IPS-20b (cell line): ENCODE results near the gene ANKRD2.
"Not testable (repeated sequence)": the region's sequence is repeated elsewhere in the genome, so short reads cannot be mapped to it uniquely, and the experiment has no call there.

Experiments
- H3K27ac ChIP-seq: one replicate; pipeline ENCODE4 v1.5.1; 2013; ENCODE audit warnings: low read length
- H3K27me3 ChIP-seq: 2 replicates; pipeline ENCODE4 v1.6.1; 2013; ENCODE audit warnings: mild to moderate bottlenecking, low read length, inconsistent platforms; ENCODE audit not compliant: insufficient read depth
- H3K36me3 ChIP-seq: 2 replicates; pipeline ENCODE4 v1.6.1; 2013; ENCODE audit warnings: low read depth, mild to moderate bottlenecking, inconsistent platforms, low read length, moderate library complexity; ENCODE audit not compliant: insufficient read depth
- H3K4me1 ChIP-seq: 2 replicates; pipeline ENCODE4 v1.6.1; 2013; ENCODE audit warnings: mild to moderate bottlenecking, control low read depth, inconsistent platforms, low read length, moderate library complexity; ENCODE audit not compliant: insufficient read depth
- H3K4me3 ChIP-seq: 2 replicates; pipeline ENCODE4 v1.5.1; 2013; ENCODE audit warnings: mild to moderate bottlenecking, low read length, inconsistent platforms
- H3K9ac ChIP-seq: 2 replicates; pipeline ENCODE4 v1.6.1; 2013; ENCODE audit warnings: low read depth, mild to moderate bottlenecking, inconsistent platforms, low read length, moderate library complexity
- H3K9me3 ChIP-seq: 2 replicates; pipeline ENCODE4 v1.6.1; 2013; ENCODE audit warnings: mild to moderate bottlenecking, low read depth, low read length, inconsistent platforms; ENCODE audit not compliant: insufficient read depth

Gene ANKRD2

DNA sequence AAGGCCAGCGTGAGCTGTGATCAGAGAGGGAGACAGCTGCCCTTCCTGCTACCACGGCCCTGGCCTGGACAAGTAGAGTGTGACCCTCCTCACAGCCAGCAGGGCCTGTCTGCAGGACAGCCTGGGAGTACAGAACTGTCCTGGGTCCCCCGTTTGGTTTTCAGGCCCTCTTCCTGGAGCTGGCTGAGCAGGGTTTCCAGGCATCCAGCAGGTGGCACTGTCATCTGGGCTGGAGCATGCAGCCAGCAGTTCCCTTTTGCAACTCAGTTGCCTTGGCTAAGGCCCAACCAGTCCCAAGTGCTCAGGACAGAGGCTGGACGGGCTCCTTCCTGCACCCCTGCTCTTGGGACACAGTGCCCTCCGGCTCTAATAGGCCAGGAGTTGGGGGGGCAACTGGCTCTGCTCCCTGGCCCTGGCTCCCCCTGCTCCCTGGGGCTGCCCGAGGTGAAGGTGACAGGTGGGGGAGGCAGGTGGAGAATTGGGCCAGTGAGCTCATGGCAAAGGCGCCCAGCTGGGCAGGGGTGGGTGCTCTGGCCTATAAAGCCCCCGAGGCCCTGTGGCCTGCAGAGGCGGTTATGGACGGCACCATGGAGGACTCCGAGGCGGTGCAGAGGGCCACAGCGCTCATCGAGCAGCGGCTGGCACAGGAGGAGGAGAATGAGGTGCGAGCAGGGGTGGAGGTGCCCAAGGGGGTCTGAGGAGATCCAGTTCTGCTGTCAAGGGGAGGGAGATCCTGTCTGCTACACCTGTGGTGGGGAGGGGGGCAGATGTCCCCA is at the start of gene ANKRD2:
ANKRD2 (plus strand) TSS at position 566 of the 776 bp plus-strand sequence; CDS start at position 576, 10 bp downstream.
- Histone ChIP-seq H3K9ac (no peak within 1 kb of the TSS), H3K27ac (no peak within 1 kb of the TSS), H3K27me3 (no peaks in the 10 kb centered on the region), H3K36me3 (peaks cover 4% of the 10 kb centered on the region; the same call in 1 of the 2 replicates), H3K4me1 (peaks cover 5% of the 10 kb centered on the region; the same call in 1 of the 2 replicates), H3K9me3 (no peaks in the 10 kb centered on the region), H3K4me3 (no peak within 1 kb of the TSS)

DNA sequence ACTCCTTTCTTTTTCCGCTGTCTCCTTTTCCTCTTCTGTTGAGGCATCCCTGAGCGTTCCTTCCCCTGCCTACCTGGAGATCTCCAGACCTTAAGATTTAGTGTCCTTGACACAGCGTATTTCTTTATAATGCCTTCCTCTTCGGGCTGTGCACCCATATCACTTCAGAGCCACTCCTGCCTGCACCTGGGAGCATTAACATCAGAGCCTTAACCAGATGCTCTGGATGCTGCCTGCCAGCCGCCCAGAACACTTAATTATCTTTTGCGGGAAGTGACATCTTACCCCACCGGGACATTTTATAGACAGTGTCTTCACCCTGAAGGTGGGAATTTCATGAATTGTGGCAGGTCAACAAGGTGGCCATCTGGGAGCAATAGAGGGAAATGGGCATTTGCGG is 49.6 kb upstream of the ANKRD2 start:
- H3K4me1 ChIP-seq: peaks cover 23% of the 10 kb centered on the region
- H3K4me3 ChIP-seq: no peak overlapping the region
- no peaks in the 10 kb centered on the region for H3K27me3 ChIP-seq
- H3K9ac ChIP-seq: no peak overlapping the region
- H3K9me3 ChIP-seq: no peaks in the 10 kb centered on the region
- H3K36me3 ChIP-seq: no peaks in the 10 kb centered on the region
- no peak overlapping the region for H3K27ac ChIP-seq

GRCh38 chr10:97525086-97525485 is 47.5 kb upstream of the ANKRD2 start:
- Histone ChIP-seq H3K4me3 (no peak overlapping the region), H3K36me3 (no peaks in the 10 kb centered on the region), H3K27me3 (no peaks in the 10 kb centered on the region), H3K27ac (no peak overlapping the region), H3K9me3 (no peaks in the 10 kb centered on the region), H3K9ac (no peak overlapping the region), H3K4me1 (peaks cover 13% of the 10 kb centered on the region)

GRCh38 chr10:97525683-97526110 is 46.9 kb upstream of the ANKRD2 start:
- Histone ChIP-seq H3K36me3 (no peaks in the 10 kb centered on the region), H3K27me3 (no peaks in the 10 kb centered on the region), H3K4me3 (no peak overlapping the region), H3K4me1 (peaks cover 7% of the 10 kb centered on the region), H3K27ac (no peak overlapping the region), H3K9ac (no peak overlapping the region), H3K9me3 (no peaks in the 10 kb centered on the region)

DNA sequence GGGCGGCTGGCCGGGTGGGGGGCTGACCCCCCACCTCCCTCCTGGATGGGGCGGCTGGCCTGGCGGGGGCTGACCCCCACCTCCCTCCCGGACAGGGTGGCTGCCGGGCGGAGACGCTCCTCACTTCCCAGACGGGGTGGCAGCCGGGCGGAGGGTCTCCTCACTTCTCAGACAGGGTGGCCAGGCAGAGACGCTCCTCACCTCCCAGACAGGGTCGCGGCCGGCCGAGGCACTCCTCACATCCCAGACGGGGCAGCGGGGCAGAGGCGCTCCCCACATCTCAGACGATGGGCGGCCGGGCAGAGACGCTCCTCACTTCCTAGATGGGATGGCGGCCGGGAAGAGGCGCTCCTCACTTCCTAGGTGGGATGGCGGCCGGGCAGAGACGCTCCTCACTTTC is 43.7 kb upstream of the ANKRD2 start:
- not testable (repeated sequence) for H3K4me1 ChIP-seq, H3K27ac ChIP-seq, H3K36me3 ChIP-seq, H3K9me3 ChIP-seq, H3K9ac ChIP-seq, H3K4me3 ChIP-seq, H3K27me3 ChIP-seq

GRCh38 chr10:97529685-97530465 is 42.7 kb upstream of the ANKRD2 start:
- Histone ChIP-seq H3K4me3 (no peak overlapping the region), H3K9me3 (no peaks in the 10 kb centered on the region), H3K9ac (no peak overlapping the region), H3K36me3 (no peaks in the 10 kb centered on the region), H3K27ac (no peak overlapping the region), H3K4me1 (no peaks in the 10 kb centered on the region; the same call in 1 of the 2 replicates), H3K27me3 (no peaks in the 10 kb centered on the region)

DNA sequence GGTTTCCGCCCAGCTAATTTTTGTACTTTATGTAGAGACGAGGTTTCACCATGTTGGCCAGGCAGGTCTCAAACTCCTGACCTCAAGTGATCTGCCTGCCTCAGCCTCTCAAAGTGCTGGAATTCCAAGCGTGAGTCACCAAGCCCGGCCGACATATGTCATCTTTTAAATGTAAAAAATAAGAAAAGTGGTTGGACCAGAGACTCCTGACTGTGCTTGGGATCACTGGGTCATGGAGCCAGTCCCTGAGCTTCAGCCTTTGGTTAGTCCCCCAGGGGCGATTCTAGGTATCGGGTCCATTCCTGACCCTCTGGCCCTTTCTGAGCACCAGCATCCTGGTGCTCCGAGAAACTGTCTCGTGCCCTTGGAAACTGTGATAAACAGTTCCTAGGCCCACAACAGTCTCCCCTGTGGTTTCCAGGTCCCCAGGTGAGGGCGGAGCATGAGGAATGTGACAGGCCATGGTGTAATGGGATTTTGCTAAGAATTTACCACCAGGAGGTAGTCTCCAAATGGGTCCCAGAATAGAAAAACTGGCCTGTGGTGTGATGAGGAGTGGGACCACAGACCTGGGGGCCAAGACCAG is 41.1 kb upstream of the ANKRD2 start:
- Histone ChIP-seq H3K27ac (no peak overlapping the region), H3K9ac (no peak overlapping the region), H3K27me3 (no peaks in the 10 kb centered on the region), H3K4me1 (no peaks in the 10 kb centered on the region; the same call in 1 of the 2 replicates), H3K4me3 (no peak overlapping the region), H3K36me3 (no peaks in the 10 kb centered on the region), H3K9me3 (no peaks in the 10 kb centered on the region)

- Histone ChIP-seq H3K9ac (no peak overlapping the region), H3K27me3 (no peaks in the 10 kb centered on the region), H3K4me1 (no peaks in the 10 kb centered on the region; the same call in 1 of the 2 replicates), H3K27ac (no peak overlapping the region), H3K36me3 (no peaks in the 10 kb centered on the region), H3K4me3 (no peak overlapping the region), H3K9me3 (no peaks in the 10 kb centered on the region)
Measured at GRCh38 chr10:97532935-97533671, 39.5 kb upstream of the ANKRD2 start.

DNA sequence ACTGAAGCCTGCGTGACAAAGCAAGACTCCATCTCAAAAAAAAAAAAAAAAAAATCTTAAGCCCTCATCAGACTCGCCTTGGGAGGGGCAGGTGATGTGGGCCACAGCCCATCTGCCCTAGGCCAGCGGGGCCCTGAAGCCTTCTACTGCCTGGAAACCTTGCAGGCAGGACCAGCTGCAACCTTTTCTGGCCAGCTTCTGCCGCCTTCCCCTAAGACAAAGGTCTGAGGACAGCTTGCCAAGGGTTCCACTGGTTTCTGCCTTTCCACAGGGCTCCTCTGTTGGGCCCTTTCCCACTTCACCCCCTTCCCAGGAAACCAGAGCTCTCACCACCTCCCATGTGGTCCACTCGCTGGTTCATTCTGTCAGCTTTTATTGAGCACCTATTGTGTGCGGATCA is 38.7 kb upstream of the ANKRD2 start:
- Histone ChIP-seq H3K9me3 (no peaks in the 10 kb centered on the region), H3K4me1 (no peaks in the 10 kb centered on the region; the same call in 1 of the 2 replicates), H3K4me3 (no peak overlapping the region), H3K9ac (no peak overlapping the region), H3K27ac (no peak overlapping the region), H3K27me3 (no peaks in the 10 kb centered on the region), H3K36me3 (no peaks in the 10 kb centered on the region)

GRCh38 chr10:97534746-97535367 is 37.7 kb upstream of the ANKRD2 start:
- no peak overlapping the region for H3K4me3 ChIP-seq
- no peaks in the 10 kb centered on the region for H3K27me3 ChIP-seq
- no peaks in the 10 kb centered on the region for H3K36me3 ChIP-seq
- H3K4me1 ChIP-seq: no peaks in the 10 kb centered on the region; the same call in 1 of the 2 replicates
- H3K9me3 ChIP-seq: no peaks in the 10 kb centered on the region
- no peak overlapping the region for H3K27ac ChIP-seq
- H3K9ac ChIP-seq: no peak overlapping the region
